GM23248 (cell line): ENCODE results near the gene MEGF6. TPM values are rescaled to one million over a fixed set of nuclear protein-coding genes. Genes with fewer than 3 reads are reported as not detected.

Source experiments
- DNase-seq: peaks from one replicate; pipeline ENCODE4 v3.0.0-alpha.2; 2015
- H2AFZ ChIP-seq: fragments of 200-600 bp; sonication (generic); 2 replicates; pipeline ENCODE4 v1.6.1; 2016; ENCODE audit warnings: antibody characterized with exemption
- H3F3A ChIP-seq: fragments of 200-600 bp; sonication (generic); 2 replicates; pipeline ENCODE4 v1.6.1; 2016; ENCODE audit warnings: mild to moderate bottlenecking, antibody characterized with exemption, mixed run types; ENCODE audit not compliant: insufficient read depth
- H3K27ac ChIP-seq: fragments of 200-600 bp; sonication (generic); 2 replicates; pipeline ENCODE4 v1.5.1; 2016; ENCODE audit warnings: mild to moderate bottlenecking
- H3K27me3 ChIP-seq: fragments of 200-600 bp; sonication (generic); replicated peaks from 2 replicates; pipeline ENCODE4 v1.6.1; 2016; ENCODE audit warnings: mild to moderate bottlenecking; ENCODE audit not compliant: insufficient read depth
- H3K36me3 ChIP-seq: fragments of 200-600 bp; sonication (generic); 2 replicates; pipeline ENCODE4 v1.6.1; 2016; ENCODE audit warnings: low read depth, mild to moderate bottlenecking
- H3K4me1 ChIP-seq: fragments of 200-600 bp; sonication (generic); 2 replicates; pipeline ENCODE4 v1.6.1; 2016; ENCODE audit warnings: mild to moderate bottlenecking; ENCODE audit not compliant: insufficient read depth
- H3K4me2 ChIP-seq: fragments of 200-600 bp; sonication (generic); one replicate; pipeline ENCODE4 v1.6.1; 2016; ENCODE audit warnings: mild to moderate bottlenecking; ENCODE audit not compliant: unreplicated experiment
- H3K4me3 ChIP-seq: fragments of 200-600 bp; sonication (generic); 2 replicates; pipeline ENCODE4 v1.5.1; 2016; ENCODE audit warnings: mild to moderate bottlenecking
- H3K79me2 ChIP-seq: fragments of 200-600 bp; sonication (generic); 2 replicates; pipeline ENCODE4 v1.6.1; 2016; ENCODE audit warnings: mild to moderate bottlenecking; ENCODE audit not compliant: insufficient read depth
- H3K9ac ChIP-seq: fragments of 200-600 bp; sonication (generic); 2 replicates; pipeline ENCODE4 v1.6.1; 2016; ENCODE audit warnings: mild to moderate bottlenecking
- H3K9me2 ChIP-seq: fragments of 200-600 bp; sonication (generic); 2 replicates; pipeline ENCODE4 v1.6.1; 2016; ENCODE audit warnings: mixed run types, mild to moderate bottlenecking, moderate library complexity; ENCODE audit not compliant: insufficient read depth
- H3K9me3 ChIP-seq: fragments of 200-600 bp; sonication (generic); one replicate; pipeline ENCODE4 v1.6.1; 2017; ENCODE audit warnings: low read depth
- H4K20me1 ChIP-seq: fragments of 200-600 bp; sonication (generic); 2 replicates; pipeline ENCODE4 v1.6.0; 2016; ENCODE audit not compliant: insufficient read depth
- EZH2 ChIP-seq: fragments of 200-600 bp; sonication (generic); IDR thresholded peaks from 2 replicates; pipeline ENCODE4 v1.6.1; 2018; ENCODE audit warnings: antibody characterized with exemption, mild to moderate bottlenecking; ENCODE audit not compliant: insufficient read depth, poor library complexity, severe bottlenecking
- EZH2phosphoT487 ChIP-seq: fragments of 200-600 bp; sonication (generic); IDR thresholded peaks from 2 replicates; pipeline ENCODE4 v1.6.1; 2018; ENCODE audit warnings: antibody characterized with exemption, moderate library complexity, mild to moderate bottlenecking, low read depth; ENCODE audit not compliant: insufficient read depth
- WGBS, 2 experiments: methylation state at CpG; one replicate each; pipeline ENCODE4 v1.1.6; 2015 to 2017; ENCODE audit warnings: low lambda C conversion rate in 2 of 2, low coverage in 1 of 2; ENCODE audit errors: missing lambda C conversion rate in 2 of 2; 5-methylcytosine and 5-hydroxymethylcytosine counted together
- in situ Hi-C: fragments of 300-500 bp; cut with MboI; formaldehyde crosslinking; loops from 2 replicates; pipeline ENCODE4 v1.15.0; 2020
- polyA plus RNA-seq: library from polyadenylated mRNA; unstranded; fragments of >200 nt; fragmentation: Nextera tagmentation; extraction: Ambion mirVana; gene quantifications from 2 replicates; pipeline ENCODE4 v1.2.1, GENCODE V29; 2016
- total RNA-seq: library from RNA; depleted of rRNA; stranded (reverse); fragments of >200 nt; shearing (Covaris generic); gene quantifications from 2 replicates; pipeline ENCODE4 v1.2.3, GENCODE V29; 2014

The MEGF6 gene
- total and polyA plus RNA-seq, 2 experiments from 2014 or later = 37.9 to 108 TPM

GRCh38 chr1:3645666-3646355 is 34.5 kb upstream of the MEGF6 start:
- 94 to 95% methylated on average over 27 of the region's 27 CpGs for WGBS, 2 experiments
- H2AFZ ChIP-seq = no peak overlapping the region
- in situ Hi-C loops = no loop called here
- no peaks in the 10 kb centered on the region for H3F3A ChIP-seq
- no peak overlapping the region for H3K27ac ChIP-seq
- DNase-seq = no peak
- H3K9ac ChIP-seq = no peak overlapping the region
- H3K4me1 ChIP-seq = 0 out of 2 replicates have a peak, but pooled peaks cover 4% of the 10 kb centered on the region
- peaks cover 8% of the 10 kb centered on the region for H3K27me3 ChIP-seq
- H4K20me1 ChIP-seq = no peaks in the 10 kb centered on the region
- no peak overlapping the region for H3K4me3 ChIP-seq
- H3K79me2 ChIP-seq = peaks cover 12% of the 10 kb centered on the region
- no peaks in the 10 kb centered on the region for H3K9me2 ChIP-seq
- 0 out of 2 replicates have a peak, but pooled peaks cover 4% of the 10 kb centered on the region for H3K36me3 ChIP-seq
- no peak overlapping the region for H3K4me2 ChIP-seq
- TF ChIP-seq EZH2 (no peak), EZH2phosphoT487 (no peak)
- no peaks in the 10 kb centered on the region for H3K9me3 ChIP-seq

GRCh38 chr1:3645247-3645646 is 33.9 kb upstream of the MEGF6 start:
- 94 to 96% methylated on average over 13 to 42 of the region's 43 CpGs for WGBS, 2 experiments
- no peak for TF ChIP-seq EZH2
- TF ChIP-seq EZH2phosphoT487 = no peak
- Histone ChIP-seq H3K27me3 (peaks cover 2% of the 10 kb centered on the region; the same call in 1 of the 2 replicates), H3K79me2 (peaks cover 12% of the 10 kb centered on the region), H3K9me2 (no peaks in the 10 kb centered on the region), H3K27ac (no peak overlapping the region), H3F3A (no peaks in the 10 kb centered on the region), H4K20me1 (no peaks in the 10 kb centered on the region), H3K9me3 (no peaks in the 10 kb centered on the region), H3K4me3 (no peak overlapping the region), H2AFZ (no peak overlapping the region), H3K36me3 (0 out of 2 replicates have a peak, but pooled peaks cover 4% of the 10 kb centered on the region), H3K4me2 (no peak overlapping the region), H3K9ac (no peak overlapping the region), H3K4me1 (0 out of 2 replicates have a peak, but pooled peaks cover 4% of the 10 kb centered on the region)
- in situ Hi-C loops = no loop called here
- no peak for DNase-seq

- H4K20me1 ChIP-seq = no peaks in the 10 kb centered on the region
- WGBS, 2 experiments = 91 to 92% methylated on average over 14 to 19 of the region's 25 CpGs
- H3K79me2 ChIP-seq = peaks cover 8% of the 10 kb centered on the region
- 0 out of 2 replicates have a peak, but pooled peaks cover 4% of the 10 kb centered on the region for H3K4me1 ChIP-seq
- no peak overlapping the region for H2AFZ ChIP-seq
- no peaks in the 10 kb centered on the region for H3K9me3 ChIP-seq
- DNase-seq = no peak
- no peaks in the 10 kb centered on the region for H3K9me2 ChIP-seq
- H3K27ac ChIP-seq = no peak overlapping the region
- H3K36me3 ChIP-seq = 0 out of 2 replicates have a peak, but pooled peaks cover 4% of the 10 kb centered on the region
- H3F3A ChIP-seq = no peaks in the 10 kb centered on the region
- TF ChIP-seq EZH2 (no peak), EZH2phosphoT487 (no peak)
- H3K9ac ChIP-seq = no peak overlapping the region
- H3K27me3 ChIP-seq = no peaks in the 10 kb centered on the region
- in situ Hi-C loops = no loop called here
- no peak overlapping the region for H3K4me2 ChIP-seq
- H3K4me3 ChIP-seq = no peak overlapping the region
Observed at GRCh38 chr1:3644273-3644672, 33.0 kb upstream of the MEGF6 start.

- H3K27me3 ChIP-seq = no peaks in the 10 kb centered on the region
Observed at GRCh38 chr1:3642919-3643675, 31.8 kb upstream of the MEGF6 start.

More at GRCh38 chr1:3642919-3643675, 31.8 kb upstream of the MEGF6 start:
- Histone ChIP-seq H3K36me3 (0 out of 2 replicates have a peak, but pooled peaks cover 4% of the 10 kb centered on the region), H3F3A (no peaks in the 10 kb centered on the region), H3K9me3 (no peaks in the 10 kb centered on the region), H3K79me2 (no peaks in the 10 kb centered on the region), H3K4me1 (no peaks in the 10 kb centered on the region), H3K27ac (no peak overlapping the region), H3K9ac (no peak overlapping the region), H3K4me2 (no peak overlapping the region), H3K4me3 (no peak overlapping the region), H4K20me1 (no peaks in the 10 kb centered on the region), H3K9me2 (no peaks in the 10 kb centered on the region), H2AFZ (no peak overlapping the region)
- TF ChIP-seq EZH2 (no peak), EZH2phosphoT487 (no peak)
- WGBS, 2 experiments = 87 to 92% methylated on average over 37 to 42 of the region's 43 CpGs
- in situ Hi-C loops = no loop called here
- DNase-seq = no peak
